OCI-LY7 (cell line): ENCODE measurements around the gene AP1S3. TPM values are rescaled to one million over a fixed set of nuclear protein-coding genes. Genes with fewer than 3 reads are reported as not detected.

ENCODE experiments used
- BruUV-seq: library from RNA; stranded (reverse); fragments of 400-500 nt; replicated peaks from 2 replicates; lab custom pipeline; 2021; lab: Mats Ljungman, UMichigan
- CTCF ChIA-PET: fragments of 300-600 bp; sonication (Branson Sonifier 250); formaldehyde crosslinking; loops from one replicate; lab custom pipeline; 2022; ENCODE audit warnings: antibody characterized with exemption; ENCODE audit not compliant: unreplicated experiment; lab: Charles Lee
- POLR2A ChIA-PET: fragments of 300-600 bp; sonication (Branson Sonifier 250); formaldehyde crosslinking; loops from one replicate; lab custom pipeline; 2022; ENCODE audit warnings: antibody characterized with exemption; lab: Charles Lee
- DNase-seq: peaks from one replicate; pipeline ENCODE4 v3.0.0-alpha.2; 2015; ENCODE audit warnings: low spot score
- H2AFZ ChIP-seq: fragments of 200-600 bp; sonication (generic), shearing (Covaris generic); 2 replicates; pipeline ENCODE4 v1.6.1; 2014; ENCODE audit warnings: mild to moderate bottlenecking, antibody characterized with exemption, low read length, moderate library complexity
- H3K27ac ChIP-seq: fragments of 200-600 bp; sonication (generic); 2 replicates; pipeline ENCODE4 v1.5.1; 2014; ENCODE audit warnings: mixed run types, low read depth, mild to moderate bottlenecking, moderate library complexity, low read length, inconsistent platforms; ENCODE audit not compliant: poor library complexity, severe bottlenecking
- H3K36me3 ChIP-seq: fragments of 200-600 bp; sonication (generic); 2 replicates; pipeline ENCODE4 v1.6.1; 2014; ENCODE audit warnings: mild to moderate bottlenecking, antibody characterized with exemption, low read length, moderate library complexity, mixed read lengths; ENCODE audit not compliant: insufficient read depth
- H3K4me1 ChIP-seq: fragments of 200-600 bp; sonication (generic); 2 replicates; pipeline ENCODE4 v1.5.1; 2014; ENCODE audit warnings: mild to moderate bottlenecking, low read length; ENCODE audit not compliant: insufficient read depth, poor library complexity, severe bottlenecking
- H3K4me2 ChIP-seq: fragments of 200-600 bp; sonication (generic); 2 replicates; pipeline ENCODE4 v1.6.1; 2014; ENCODE audit warnings: mild to moderate bottlenecking, low read length
- H3K4me3 ChIP-seq: fragments of 200-600 bp; sonication (generic); 2 replicates; pipeline ENCODE4 v1.5.1; 2014; ENCODE audit warnings: mild to moderate bottlenecking, low read depth, low read length; ENCODE audit not compliant: poor library complexity, severe bottlenecking
- H3K79me2 ChIP-seq: fragments of 200-600 bp; sonication (generic); 2 replicates; pipeline ENCODE4 v1.6.1; 2016; ENCODE audit warnings: low read depth, mild to moderate bottlenecking, low read length, moderate library complexity, mixed read lengths; ENCODE audit not compliant: insufficient read depth
- H3K9me2 ChIP-seq: fragments of 200-600 bp; sonication (generic); 2 replicates; pipeline ENCODE4 v1.6.1; 2016; ENCODE audit warnings: mild to moderate bottlenecking, low read length, mixed read lengths; ENCODE audit not compliant: insufficient read depth
- H3K9me3 ChIP-seq: fragments of 200-600 bp; sonication (generic); 2 replicates; pipeline ENCODE4 v1.6.1; 2014; ENCODE audit warnings: mild to moderate bottlenecking, mixed run types, low read length, mixed read lengths
- H4K20me1 ChIP-seq: fragments of 200-600 bp; sonication (generic); 2 replicates; pipeline ENCODE4 v1.6.1; 2014; ENCODE audit warnings: mild to moderate bottlenecking, antibody characterized with exemption, low read length, moderate library complexity, mixed read lengths; ENCODE audit not compliant: insufficient read depth
- EZH2phosphoT487 ChIP-seq: fragments of 200-600 bp; sonication (generic); IDR thresholded peaks from 2 replicates; pipeline ENCODE4 v1.6.1; 2018; ENCODE audit warnings: low read depth, borderline replicate concordance, mild to moderate bottlenecking, mixed run types, antibody characterized with exemption, low read length, moderate library complexity, mixed read lengths
- intact Hi-C: fragments of 100-400 bp; cut with micrococcal nuclease; formaldehyde crosslinking; loops from one replicate; pipeline ENCODE4 v1.10.0; 2022; ENCODE audit not compliant: unreplicated experiment
- total RNA-seq, 2 experiments: library from RNA; depleted of rRNA in 1 of 2; stranded (reverse); fragments of >200 nt in 1 of 2; shearing (Covaris generic) in 1 of 2; gene quantifications; 2 replicates each; pipeline ENCODE4 v1.2.3, GENCODE V29; 2014 to 2022
- TF ChIP-seq, protein P1 (sequence below): fragments of 200-600 bp; sonication (generic); conservative IDR thresholded peaks from 2 replicates; pipeline ENCODE4 v1.5.1; 2014; ENCODE audit warnings: mild to moderate bottlenecking, antibody characterized with exemption, low read length, moderate library complexity, mixed read lengths

AP1S3 gene
- total RNA-seq, 2 experiments from 2014 or later, result 11.2 to 32.1 TPM

- no peak for DNase-seq
- no peaks in the 10 kb centered on the region for H3K9me3 ChIP-seq
- peak overlapping the region; percentile 69 for H3K4me2 ChIP-seq
- TF ChIP-seq, protein P1, sequence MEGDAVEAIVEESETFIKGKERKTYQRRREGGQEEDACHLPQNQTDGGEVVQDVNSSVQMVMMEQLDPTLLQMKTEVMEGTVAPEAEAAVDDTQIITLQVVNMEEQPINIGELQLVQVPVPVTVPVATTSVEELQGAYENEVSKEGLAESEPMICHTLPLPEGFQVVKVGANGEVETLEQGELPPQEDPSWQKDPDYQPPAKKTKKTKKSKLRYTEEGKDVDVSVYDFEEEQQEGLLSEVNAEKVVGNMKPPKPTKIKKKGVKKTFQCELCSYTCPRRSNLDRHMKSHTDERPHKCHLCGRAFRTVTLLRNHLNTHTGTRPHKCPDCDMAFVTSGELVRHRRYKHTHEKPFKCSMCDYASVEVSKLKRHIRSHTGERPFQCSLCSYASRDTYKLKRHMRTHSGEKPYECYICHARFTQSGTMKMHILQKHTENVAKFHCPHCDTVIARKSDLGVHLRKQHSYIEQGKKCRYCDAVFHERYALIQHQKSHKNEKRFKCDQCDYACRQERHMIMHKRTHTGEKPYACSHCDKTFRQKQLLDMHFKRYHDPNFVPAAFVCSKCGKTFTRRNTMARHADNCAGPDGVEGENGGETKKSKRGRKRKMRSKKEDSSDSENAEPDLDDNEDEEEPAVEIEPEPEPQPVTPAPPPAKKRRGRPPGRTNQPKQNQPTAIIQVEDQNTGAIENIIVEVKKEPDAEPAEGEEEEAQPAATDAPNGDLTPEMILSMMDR, result no peak
- TF ChIP-seq EZH2phosphoT487, result no peak
- BruUV-seq, result no TSS peak
- H3K4me1 ChIP-seq, result peaks cover 89% of the 10 kb centered on the region
- ChIA-PET POLR2A (interaction anchor here (0.7 to 3.3 kb wide), 5 partner anchors 10 to 457 kb away, joined by 3 to 12 read pairs (median 3); partner anchors contain the start of gene AP1S3), CTCF (no interaction called here)
- H3K79me2 ChIP-seq, result peaks cover 67% of the 10 kb centered on the region; the same call in 1 of the 2 replicates
- H3K36me3 ChIP-seq, result peaks cover 5% of the 10 kb centered on the region; the same call in 1 of the 2 replicates
- intact Hi-C loops, result no loop called here
- H3K4me3 ChIP-seq, result peak overlapping the region; percentile 44
- H3K27ac ChIP-seq, result peak overlapping the region; percentile 17
- peak overlapping the region; percentile 68 for H2AFZ ChIP-seq
- H4K20me1 ChIP-seq, result no peaks in the 10 kb centered on the region
- no peaks in the 10 kb centered on the region for H3K9me2 ChIP-seq
Measured at GRCh38 chr2:223826995-223827394, 10.4 kb downstream of the AP1S3 start.

DNA sequence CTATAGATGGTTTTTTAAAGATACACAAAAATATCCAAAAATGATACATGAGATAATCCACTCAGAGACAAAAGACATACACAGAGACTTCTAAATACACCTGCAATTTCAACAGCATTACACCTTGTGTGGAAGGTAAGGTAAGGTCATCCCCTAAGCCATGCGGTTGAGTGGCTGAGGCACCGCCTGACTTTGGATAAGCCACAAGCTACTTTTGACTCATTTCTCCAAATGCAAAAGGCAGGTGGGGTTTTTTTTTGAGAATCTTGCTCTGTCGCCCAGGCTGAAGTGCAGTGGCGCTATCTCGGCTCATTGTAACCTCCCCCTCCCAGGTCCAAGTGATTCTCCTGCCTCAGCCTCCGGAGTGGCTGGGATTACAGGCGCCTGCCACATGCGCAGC lies 13.1 kb downstream of the AP1S3 start:
- CTCF ChIA-PET, result interaction anchor here (0.6 to 1.6 kb wide), 2 partner anchors 12 to 16 kb away, joined by 4 to 5 read pairs; no protein-coding TSS in a partner anchor
- Histone ChIP-seq H3K4me1 (peaks cover 94% of the 10 kb centered on the region), H3K4me3 (peak overlapping the region; percentile 39), H4K20me1 (no peaks in the 10 kb centered on the region), H3K27ac (peak overlapping the region; percentile 86), H2AFZ (peak overlapping the region; percentile 11; the same call in 1 of the 2 replicates), H3K36me3 (peaks cover 5% of the 10 kb centered on the region; the same call in 1 of the 2 replicates), H3K79me2 (peaks cover 84% of the 10 kb centered on the region), H3K9me2 (no peaks in the 10 kb centered on the region), H3K4me2 (peak overlapping the region; percentile 71), H3K9me3 (no peaks in the 10 kb centered on the region)
- intact Hi-C loops, result no loop called here
- no peak for TF ChIP-seq EZH2phosphoT487
- TF ChIP-seq, protein P1, result no peak
- BruUV-seq, result no TSS peak
- DNase-seq, result peak; percentile 50
- POLR2A ChIA-PET, result interaction anchor here (0.6 to 14.5 kb wide), 9 partner anchors 9 to 127 kb away, joined by 4 to 178 read pairs (median 6); partner anchors contain the start of gene AP1S3

DNA sequence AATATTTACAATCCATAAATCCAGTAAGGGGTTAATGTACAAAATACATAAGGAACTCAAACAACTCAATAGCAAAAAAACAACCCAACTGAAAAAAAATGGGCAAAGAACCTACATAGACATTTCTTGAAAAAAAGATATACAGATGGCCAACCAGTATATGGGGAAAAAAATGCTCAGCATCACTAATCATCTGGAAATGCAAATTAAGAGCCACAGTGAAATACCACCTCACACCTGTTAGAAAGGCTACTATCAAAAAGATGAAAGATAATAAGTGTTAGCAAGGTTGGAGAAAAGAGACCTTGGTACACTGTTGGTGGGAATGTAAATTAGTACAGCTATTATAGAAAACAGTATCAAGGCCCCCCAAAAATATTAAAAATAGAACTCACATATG lies 14.6 kb downstream of the AP1S3 start:
- peaks cover 98% of the 10 kb centered on the region for H3K4me1 ChIP-seq
- CTCF ChIA-PET, result no interaction called here
- H3K9me2 ChIP-seq, result no peaks in the 10 kb centered on the region
- H3K9me3 ChIP-seq, result no peaks in the 10 kb centered on the region
- DNase-seq, result peak; percentile 82
- H3K4me3 ChIP-seq, result peak overlapping the region; percentile 39
- no peaks in the 10 kb centered on the region for H4K20me1 ChIP-seq
- peaks cover 5% of the 10 kb centered on the region; the same call in 1 of the 2 replicates for H3K36me3 ChIP-seq
- TF ChIP-seq EZH2phosphoT487, result no peak
- TF ChIP-seq, protein P1, result no peak
- no TSS peak for BruUV-seq
- H2AFZ ChIP-seq, result no peak overlapping the region; the same call in 1 of the 2 replicates
- H3K4me2 ChIP-seq, result peak overlapping the region; percentile 71
- H3K27ac ChIP-seq, result peak overlapping the region; percentile 86
- intact Hi-C loops, result loop anchor here (2.0 kb wide), 1 partner anchor 18 kb away; no protein-coding TSS in a partner anchor
- peaks cover 88% of the 10 kb centered on the region for H3K79me2 ChIP-seq
- POLR2A ChIA-PET, result interaction anchor here (0.5 to 14.5 kb wide), 7 partner anchors 11 to 698 kb away, joined by 3 to 178 read pairs (median 20); partner anchors contain the start of gene AP1S3
